ENCODE measurements around the gene DHCR24. TPM values are rescaled to one million over a fixed set of nuclear protein-coding genes. Genes with fewer than 3 reads are reported as not detected.

Gene DHCR24
- total RNA-seq, 2 donors from 2014 or later, result 243 to 340 TPM

DNA sequence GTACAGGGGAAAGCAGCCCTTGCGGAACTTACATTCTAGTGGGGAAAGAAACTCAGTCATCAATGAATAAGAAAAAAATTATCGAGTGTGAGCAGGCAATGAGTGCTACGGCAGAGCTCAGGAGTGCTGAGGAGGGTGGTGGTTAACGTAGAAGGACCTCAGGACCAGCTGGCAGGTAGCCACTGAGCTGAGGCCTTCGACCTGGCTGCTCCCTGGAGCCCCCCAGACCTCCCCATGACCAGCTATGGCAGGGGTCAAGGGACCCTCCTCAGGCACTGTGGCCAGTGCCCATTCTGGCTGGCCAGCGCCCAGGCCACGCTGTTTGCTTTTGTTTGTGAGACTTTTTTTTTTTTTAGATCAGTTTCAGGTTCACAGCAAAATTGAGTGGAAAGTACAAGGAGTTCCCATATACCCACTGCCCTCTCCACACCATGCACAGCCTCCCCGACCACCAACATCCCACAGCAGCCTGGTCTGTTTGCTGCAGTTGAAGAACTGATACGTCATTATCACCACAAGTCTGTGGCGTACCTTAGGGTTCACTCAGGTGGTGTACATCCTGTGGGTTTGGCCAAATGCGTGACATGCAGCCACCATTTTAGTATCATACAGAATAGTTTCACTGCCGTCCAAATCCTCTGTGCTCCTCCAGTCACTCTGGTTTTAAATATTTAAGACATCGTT, 74.1 kb downstream of the DHCR24 start:
- H3K4me3 ChIP-seq (ENCODE audit: low read length), result no peak overlapping the region

DNA sequence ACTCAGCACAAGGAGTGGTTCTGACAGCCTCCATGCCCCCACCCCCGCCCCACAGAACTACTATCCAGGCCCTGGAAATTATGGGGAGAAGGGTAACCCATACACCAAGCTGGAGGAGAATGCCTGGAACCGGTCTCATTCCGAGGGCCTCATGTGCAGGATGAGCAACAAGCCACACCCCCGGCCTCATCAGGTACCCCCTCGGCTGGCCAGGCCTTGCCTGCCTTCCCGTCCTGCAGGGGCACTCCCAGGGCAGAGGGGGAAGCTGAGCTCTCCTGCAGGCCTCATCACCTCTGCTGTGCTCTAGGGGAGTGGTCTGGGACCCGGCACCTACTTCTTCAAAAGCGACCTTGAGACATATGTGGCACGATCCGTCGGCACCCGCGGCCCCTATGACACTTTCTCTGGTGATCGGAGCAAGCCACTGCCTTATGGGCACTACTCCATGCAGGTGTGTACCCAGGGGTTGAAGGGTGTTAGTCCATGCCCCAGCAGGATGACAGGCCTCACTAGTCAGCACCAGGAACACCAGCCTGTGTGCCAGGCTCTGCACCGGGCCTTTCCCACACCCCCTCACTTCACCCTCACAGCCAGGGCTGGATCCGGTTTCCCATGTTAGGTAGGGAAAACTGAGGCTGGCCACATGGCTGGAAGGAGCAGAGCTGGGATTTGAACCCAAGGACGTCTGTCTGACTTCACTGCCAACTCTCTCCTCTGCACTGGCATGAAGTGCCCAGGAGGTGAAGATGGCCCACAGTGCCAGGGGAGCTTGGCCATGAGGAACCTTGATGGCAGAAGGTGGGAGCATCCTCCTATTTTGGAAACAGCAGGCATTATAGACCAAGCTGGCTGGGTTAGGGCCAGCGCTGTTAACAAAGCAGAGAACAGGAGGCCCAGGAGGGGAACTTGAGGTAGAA, 75.0 kb downstream of the DHCR24 start:
- Histone ChIP-seq H3K9ac (ENCODE audit: extremely low read depth, low read length, poor library complexity, severe bottlenecking) (no peak overlapping the region), H3K4me1 (ENCODE audit: control insufficient read depth, insufficient read depth, low read length) (no peaks in the 10 kb centered on the region), H3K27ac (ENCODE audit: low read depth, low read length) (no peak overlapping the region), H3K4me3 (ENCODE audit: low read length) (no peak overlapping the region), H3K9me3 (ENCODE audit: control insufficient read depth, low read length) (no peaks in the 10 kb centered on the region), H3K27me3 (ENCODE audit: control insufficient read depth, insufficient read depth, low read length, poor library complexity, severe bottlenecking) (no peaks in the 10 kb centered on the region), H3K36me3 (ENCODE audit: control insufficient read depth, insufficient read depth, low read length) (no peaks in the 10 kb centered on the region)
- Mint-ChIP-seq H3K4me3 (no peak overlapping the region), H3K4me1 (peaks cover 10% of the 10 kb centered on the region), H3K36me3 (ENCODE audit: low read depth) (no peaks in the 10 kb centered on the region), H3K27ac (no peak overlapping the region), H3K9me3 (no peaks in the 10 kb centered on the region), H3K27me3 (ENCODE audit: insufficient read depth) (peaks cover 4% of the 10 kb centered on the region)
- DNase-seq, result peak; percentile 44
- TF ChIP-seq, protein P1, sequence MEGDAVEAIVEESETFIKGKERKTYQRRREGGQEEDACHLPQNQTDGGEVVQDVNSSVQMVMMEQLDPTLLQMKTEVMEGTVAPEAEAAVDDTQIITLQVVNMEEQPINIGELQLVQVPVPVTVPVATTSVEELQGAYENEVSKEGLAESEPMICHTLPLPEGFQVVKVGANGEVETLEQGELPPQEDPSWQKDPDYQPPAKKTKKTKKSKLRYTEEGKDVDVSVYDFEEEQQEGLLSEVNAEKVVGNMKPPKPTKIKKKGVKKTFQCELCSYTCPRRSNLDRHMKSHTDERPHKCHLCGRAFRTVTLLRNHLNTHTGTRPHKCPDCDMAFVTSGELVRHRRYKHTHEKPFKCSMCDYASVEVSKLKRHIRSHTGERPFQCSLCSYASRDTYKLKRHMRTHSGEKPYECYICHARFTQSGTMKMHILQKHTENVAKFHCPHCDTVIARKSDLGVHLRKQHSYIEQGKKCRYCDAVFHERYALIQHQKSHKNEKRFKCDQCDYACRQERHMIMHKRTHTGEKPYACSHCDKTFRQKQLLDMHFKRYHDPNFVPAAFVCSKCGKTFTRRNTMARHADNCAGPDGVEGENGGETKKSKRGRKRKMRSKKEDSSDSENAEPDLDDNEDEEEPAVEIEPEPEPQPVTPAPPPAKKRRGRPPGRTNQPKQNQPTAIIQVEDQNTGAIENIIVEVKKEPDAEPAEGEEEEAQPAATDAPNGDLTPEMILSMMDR (conservative IDR thresholded peaks at IDR 0.05), result no peak
- WGBS, 2 experiments (ENCODE audit: insufficient coverage in 1 of 2, insufficient read length in 1 of 2), result 88 to 89% methylated on average over 15 to 17 of the region's 18 CpGs

More for the DNA sequence above, 74.1 kb downstream of the DHCR24 start:
- peak; percentile 43 for DNase-seq
- Histone ChIP-seq H3K27ac (ENCODE audit: low read depth, low read length) (no peak overlapping the region), H3K27me3 (ENCODE audit: control insufficient read depth, insufficient read depth, low read length, poor library complexity, severe bottlenecking) (no peaks in the 10 kb centered on the region), H3K4me1 (ENCODE audit: control insufficient read depth, insufficient read depth, low read length) (no peaks in the 10 kb centered on the region), H3K9ac (ENCODE audit: extremely low read depth, low read length, poor library complexity, severe bottlenecking) (no peak overlapping the region), H3K36me3 (ENCODE audit: control insufficient read depth, insufficient read depth, low read length) (no peaks in the 10 kb centered on the region), H3K9me3 (ENCODE audit: control insufficient read depth, low read length) (no peaks in the 10 kb centered on the region)
- TF ChIP-seq, protein P1 (conservative IDR thresholded peaks at IDR 0.05), result no peak
- Mint-ChIP-seq H3K4me3 (no peak overlapping the region), H3K27ac (no peak overlapping the region), H3K27me3 (ENCODE audit: insufficient read depth) (peaks cover 4% of the 10 kb centered on the region), H3K4me1 (peaks cover 10% of the 10 kb centered on the region), H3K9me3 (no peaks in the 10 kb centered on the region), H3K36me3 (ENCODE audit: low read depth) (no peaks in the 10 kb centered on the region)
- 85 to 91% methylated on average over 8 to 13 of the region's 13 CpGs for WGBS, 2 experiments (ENCODE audit: insufficient coverage in 1 of 2, insufficient read length in 1 of 2)

DNA sequence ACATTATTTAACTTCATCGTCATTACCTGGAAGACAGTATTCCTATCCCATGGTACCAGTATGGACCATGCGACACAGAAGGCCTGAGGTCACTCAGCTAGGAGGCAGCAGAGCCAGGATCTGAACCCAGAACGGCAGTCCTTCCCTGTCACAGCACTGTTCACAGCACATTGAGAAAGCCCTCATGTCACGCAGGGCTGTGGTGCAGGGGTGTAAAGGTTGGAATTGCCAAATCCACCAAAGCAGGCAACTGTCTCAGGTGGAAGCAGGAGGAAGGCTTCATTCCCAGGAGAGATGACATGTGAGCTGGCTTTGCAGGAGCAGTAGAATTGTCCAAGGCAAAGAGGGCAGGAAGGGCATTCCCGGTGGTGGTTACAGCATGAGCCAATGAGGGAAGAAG, 75.9 kb downstream of the DHCR24 start:
- Histone ChIP-seq H3K9ac (ENCODE audit: extremely low read depth, low read length, poor library complexity, severe bottlenecking) (no peak overlapping the region), H3K27me3 (ENCODE audit: control insufficient read depth, insufficient read depth, low read length, poor library complexity, severe bottlenecking) (no peaks in the 10 kb centered on the region), H3K4me1 (ENCODE audit: control insufficient read depth, insufficient read depth, low read length) (no peaks in the 10 kb centered on the region), H3K9me3 (ENCODE audit: control insufficient read depth, low read length) (no peaks in the 10 kb centered on the region), H3K36me3 (ENCODE audit: control insufficient read depth, insufficient read depth, low read length) (no peaks in the 10 kb centered on the region), H3K4me3 (ENCODE audit: low read length) (no peak overlapping the region), H3K27ac (ENCODE audit: low read depth, low read length) (no peak overlapping the region)
- no peak for DNase-seq
- H3K9me3 Mint-ChIP-seq, result no peaks in the 10 kb centered on the region
- TF ChIP-seq, protein P1 (conservative IDR thresholded peaks at IDR 0.05), result no peak
- no peak overlapping the region for H3K27ac Mint-ChIP-seq
- H3K27me3 Mint-ChIP-seq (ENCODE audit: insufficient read depth), result peaks cover 4% of the 10 kb centered on the region
- 93 to 95% methylated on average over 4 to 5 of the region's 5 CpGs for WGBS, 2 experiments (ENCODE audit: insufficient coverage in 1 of 2, insufficient read length in 1 of 2)
- no peaks in the 10 kb centered on the region for H3K36me3 Mint-ChIP-seq (ENCODE audit: low read depth)
- no peak overlapping the region for H3K4me3 Mint-ChIP-seq
- peaks cover 10% of the 10 kb centered on the region for H3K4me1 Mint-ChIP-seq

Measured in endodermal cell (in vitro differentiated cells).